Glutamatergic neuron (in vitro differentiated cells): ENCODE results near the gene ACSF2. TPM values are rescaled to one million over a fixed set of nuclear protein-coding genes. Genes with fewer than 3 reads are reported as not detected.
"Not testable (repeated sequence)": the region's sequence is repeated elsewhere in the genome, so short reads cannot be mapped to it uniquely, and the experiment has no call there.

Experiments
- DNase-seq: peaks from one replicate; pipeline ENCODE4 v3.0.0; 2022
- H3K27ac Mint-ChIP-seq: one replicate; pipeline ENCODE4 v1.8.0; 2020; ENCODE audit warnings: mild to moderate bottlenecking, mixed read lengths, inconsistent platforms; ENCODE audit not compliant: unreplicated experiment
- H3K27me3 Mint-ChIP-seq: one replicate; pipeline ENCODE4 v1.8.0; 2020; ENCODE audit warnings: mild to moderate bottlenecking, moderate library complexity, mixed read lengths, inconsistent platforms; ENCODE audit not compliant: unreplicated experiment
- H3K36me3 Mint-ChIP-seq: one replicate; pipeline ENCODE4 v1.8.0; 2020; ENCODE audit warnings: mild to moderate bottlenecking, mixed read lengths, inconsistent platforms; ENCODE audit not compliant: unreplicated experiment
- H3K4me1 Mint-ChIP-seq: one replicate; pipeline ENCODE4 v1.8.0; 2020; ENCODE audit warnings: mild to moderate bottlenecking, low read depth, mixed read lengths, inconsistent platforms; ENCODE audit not compliant: unreplicated experiment
- H3K4me3 Mint-ChIP-seq: one replicate; pipeline ENCODE4 v1.8.0; 2020; ENCODE audit warnings: mild to moderate bottlenecking, mixed read lengths, inconsistent platforms; ENCODE audit not compliant: unreplicated experiment
- H3K9me3 Mint-ChIP-seq: one replicate; pipeline ENCODE4 v1.8.0; 2020; ENCODE audit warnings: mild to moderate bottlenecking, moderate library complexity, mixed read lengths, inconsistent platforms; ENCODE audit not compliant: unreplicated experiment
- CTCF ChIP-seq: fragments of 200-600 bp; sonication (generic); IDR thresholded peaks from one replicate; pipeline ENCODE4 v1.5.0; 2021; ENCODE audit not compliant: partially characterized antibody, unreplicated experiment
- total RNA-seq: library from RNA; stranded (reverse); fragmentation: NEBNext Ultra II Directional; extraction: Animal tissue kit (Norgen Biotek cat#: 25700); gene quantifications from one replicate; pipeline ENCODE4 v1.2.1, GENCODE V29; 2021; ENCODE audit not compliant: unreplicated experiment

The ACSF2 gene
- total RNA-seq, 1 donor from 2014 or later = 52.2 TPM

DNA sequence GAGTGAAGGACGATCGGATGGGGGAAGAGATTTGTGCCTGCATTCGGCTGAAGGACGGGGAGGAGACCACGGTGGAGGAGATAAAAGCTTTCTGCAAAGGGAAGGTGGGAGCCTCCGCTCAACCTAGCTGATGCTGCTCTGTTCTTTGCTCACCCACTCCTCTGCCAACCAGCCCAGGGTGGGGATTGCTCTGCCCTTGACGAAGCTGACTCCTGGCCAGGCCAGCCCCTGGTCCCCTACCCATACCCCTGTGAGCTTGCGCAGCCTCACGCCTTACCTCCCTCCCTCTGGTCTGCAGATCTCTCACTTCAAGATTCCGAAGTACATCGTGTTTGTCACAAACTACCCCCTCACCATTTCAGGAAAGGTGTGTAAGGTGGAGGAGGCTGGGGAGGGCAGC lies 47.9 kb downstream of the ACSF2 start:
- no peak for TF ChIP-seq CTCF
- Mint-ChIP-seq H3K4me3 (no peak overlapping the region), H3K9me3 (no peaks in the 10 kb centered on the region), H3K27me3 (peaks cover 13% of the 10 kb centered on the region), H3K4me1 (peaks cover 5% of the 10 kb centered on the region), H3K27ac (no peak overlapping the region), H3K36me3 (no peaks in the 10 kb centered on the region)
- no peak for DNase-seq

DNA sequence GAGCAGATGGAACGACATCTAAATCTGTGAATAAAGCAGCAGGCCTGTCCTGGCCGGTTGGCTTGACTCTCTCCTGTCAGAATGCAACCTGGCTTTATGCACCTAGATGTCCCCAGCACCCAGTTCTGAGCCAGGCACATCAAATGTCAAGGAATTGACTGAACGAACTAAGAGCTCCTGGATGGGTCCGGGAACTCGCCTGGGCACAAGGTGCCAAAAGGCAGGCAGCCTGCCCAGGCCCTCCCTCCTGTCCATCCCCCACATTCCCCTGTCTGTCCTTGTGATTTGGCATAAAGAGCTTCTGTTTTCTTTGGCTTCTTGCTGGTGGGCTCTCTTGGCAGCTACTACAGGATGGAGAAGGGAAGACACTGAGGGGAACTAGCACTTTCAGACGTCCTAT lies 48.5 kb downstream of the ACSF2 start:
- Mint-ChIP-seq H3K27ac (no peak overlapping the region), H3K9me3 (peaks cover 2% of the 10 kb centered on the region), H3K4me3 (no peak overlapping the region), H3K4me1 (peaks cover 6% of the 10 kb centered on the region), H3K36me3 (no peaks in the 10 kb centered on the region), H3K27me3 (peaks cover 13% of the 10 kb centered on the region)
- DNase-seq = no peak
- TF ChIP-seq CTCF = no peak

DNA sequence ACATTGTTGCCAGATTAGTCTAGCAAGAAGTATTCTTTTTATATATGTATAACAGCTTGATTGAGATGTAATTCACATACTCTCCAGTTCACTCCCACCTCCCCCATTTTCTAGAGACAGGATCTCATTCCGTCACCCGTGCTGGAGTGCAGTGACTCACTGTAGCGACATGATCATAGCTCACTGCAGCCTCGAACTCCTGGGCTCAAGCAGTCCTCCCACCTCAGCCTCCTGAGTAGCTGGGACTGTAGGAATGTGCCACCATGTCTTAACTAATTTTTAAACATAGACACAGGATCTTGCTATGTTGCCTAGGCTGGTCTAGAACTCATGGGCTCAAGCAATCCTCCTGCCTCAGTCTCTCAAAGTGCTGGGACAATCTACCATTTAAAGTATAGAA lies 49.3 kb downstream of the ACSF2 start:
- Mint-ChIP-seq H3K9me3 (peaks cover 3% of the 10 kb centered on the region), H3K27me3 (peaks cover 13% of the 10 kb centered on the region), H3K4me3 (no peak overlapping the region), H3K27ac (no peak overlapping the region), H3K36me3 (no peaks in the 10 kb centered on the region), H3K4me1 (peaks cover 8% of the 10 kb centered on the region)
- DNase-seq = no peak
- no peak for TF ChIP-seq CTCF

DNA sequence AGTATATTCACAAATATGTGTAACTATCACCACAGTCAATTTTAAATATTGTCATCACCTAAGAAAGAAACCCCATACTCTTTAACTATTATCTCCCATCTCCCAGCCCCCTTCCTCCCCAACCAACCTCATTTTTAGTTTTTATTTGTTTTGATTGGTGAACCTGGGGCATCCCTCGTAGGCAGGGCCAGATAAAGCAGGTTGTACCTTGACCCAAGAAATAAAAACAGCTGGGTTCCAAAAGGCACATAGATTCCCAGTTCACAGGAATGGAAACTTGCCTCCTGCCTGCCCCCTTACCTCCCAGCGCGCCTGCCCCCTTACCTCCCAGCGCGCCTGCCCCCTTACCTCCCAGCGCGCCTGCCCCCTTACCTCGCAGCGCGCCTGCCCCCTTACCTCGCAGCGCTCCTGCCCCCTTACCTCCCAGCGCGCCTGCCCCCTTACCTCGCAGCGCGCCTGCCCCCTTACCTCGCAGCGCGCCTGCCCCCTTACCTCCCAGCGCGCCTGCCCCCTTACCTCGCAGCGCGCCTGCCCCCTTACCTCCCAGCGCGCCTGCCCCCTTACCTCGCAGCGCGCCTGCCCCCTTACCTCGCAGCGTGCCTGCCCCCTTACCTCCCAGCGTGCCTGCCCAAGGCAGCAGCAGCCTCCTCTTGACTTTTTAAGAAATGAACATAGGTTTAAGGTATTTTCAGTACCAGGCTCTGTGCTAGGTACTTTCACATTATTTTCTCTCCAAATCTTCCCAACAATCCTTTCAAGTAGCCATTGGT lies 49.9 kb downstream of the ACSF2 start:
- H3K27ac Mint-ChIP-seq, H3K4me1 Mint-ChIP-seq, H3K9me3 Mint-ChIP-seq, H3K36me3 Mint-ChIP-seq, DNase-seq: not testable (repeated sequence)
- Mint-ChIP-seq H3K4me3 (peak overlapping the region; percentile 2), H3K27me3 (peaks cover 12% of the 10 kb centered on the region)

DNA sequence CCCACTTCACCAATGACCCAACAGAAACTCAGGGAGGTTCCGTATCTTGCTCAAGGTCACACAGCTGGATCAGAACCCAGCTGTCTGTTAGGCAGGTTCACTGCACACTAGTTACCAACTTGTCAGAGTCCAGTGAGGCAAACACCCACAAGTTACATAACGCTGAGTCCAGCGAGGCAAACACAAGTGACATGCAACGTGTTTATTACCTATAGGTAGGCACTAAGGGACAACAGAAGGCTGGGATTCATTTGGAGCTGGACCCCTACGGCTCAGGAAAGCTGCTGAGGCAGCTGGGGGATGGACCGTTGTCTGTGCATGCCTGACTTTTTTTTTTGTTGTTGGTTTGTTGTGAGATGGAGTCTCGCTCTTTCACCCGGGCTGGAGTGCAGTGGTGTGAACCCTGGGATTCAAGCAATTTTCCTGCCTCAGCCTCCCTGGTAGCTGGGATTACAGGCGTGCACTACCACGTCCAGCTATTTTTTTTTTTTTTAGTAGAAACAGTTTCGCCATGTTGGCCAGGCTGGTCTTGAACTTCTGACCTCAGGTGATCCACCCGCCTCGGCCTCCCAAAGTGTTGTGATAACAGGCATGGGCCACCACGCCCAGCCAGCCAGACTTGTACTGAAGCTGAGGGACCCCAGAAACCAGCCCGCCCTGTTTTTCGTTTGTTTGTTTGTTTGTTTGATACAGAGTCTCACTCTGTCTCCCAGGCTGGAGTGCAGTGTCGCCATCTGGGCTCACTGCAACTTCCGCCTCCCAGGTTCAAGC lies 50.7 kb downstream of the ACSF2 start:
- no peaks in the 10 kb centered on the region for H3K36me3 Mint-ChIP-seq
- H3K4me1 Mint-ChIP-seq = peaks cover 8% of the 10 kb centered on the region
- peaks cover 11% of the 10 kb centered on the region for H3K27me3 Mint-ChIP-seq
- TF ChIP-seq CTCF = no peak
- peak overlapping the region; percentile 2 for H3K4me3 Mint-ChIP-seq
- DNase-seq = no peak
- no peak overlapping the region for H3K27ac Mint-ChIP-seq
- peaks cover 3% of the 10 kb centered on the region for H3K9me3 Mint-ChIP-seq
